Measurements from ENCODE around the gene FMR1. TPM values are rescaled to one million over a fixed set of nuclear protein-coding genes. Genes with fewer than 3 reads are reported as not detected.

Gene FMR1
- total RNA-seq, 2 donors from 2014 or later: 18.1 to 18.3 TPM

GRCh38 chrX:147917700-147918695 is 6.3 kb downstream of the FMR1 start:
- Histone ChIP-seq H3K27me3 (no peaks in the 10 kb centered on the region), H3K9me3 (no peaks in the 10 kb centered on the region), H3K27ac (no peak overlapping the region), H3K4me3 (no peak overlapping the region), H3K4me1 (no peaks in the 10 kb centered on the region), H3K36me3 (no peaks in the 10 kb centered on the region)
- TF ChIP-seq CTCF (IDR thresholded peaks at IDR 0.05): no peak
- DNase-seq (ENCODE audit: low spot score): no peak

GRCh38 chrX:147920161-147920666 is 8.5 kb downstream of the FMR1 start:
- H3K27ac ChIP-seq: no peak overlapping the region
- no peaks in the 10 kb centered on the region for H3K4me1 ChIP-seq
- H3K27me3 ChIP-seq: no peaks in the 10 kb centered on the region
- no peaks in the 10 kb centered on the region for H3K36me3 ChIP-seq
- no peak for DNase-seq (ENCODE audit: low spot score)
- H3K4me3 ChIP-seq: no peak overlapping the region
- H3K9me3 ChIP-seq: no peaks in the 10 kb centered on the region
- no peak for TF ChIP-seq CTCF (IDR thresholded peaks at IDR 0.05)

GRCh38 chrX:147923605-147924004 is 11.9 kb downstream of the FMR1 start:
- Histone ChIP-seq H3K4me1 (no peaks in the 10 kb centered on the region), H3K27me3 (no peaks in the 10 kb centered on the region)
- DNase-seq (ENCODE audit: low spot score): no peak

GRCh38 chrX:147927256-147927655 is 15.5 kb downstream of the FMR1 start:
- no peak for DNase-seq (ENCODE audit: low spot score)
- TF ChIP-seq CTCF (IDR thresholded peaks at IDR 0.05): no peak
- Histone ChIP-seq H3K4me3 (no peak overlapping the region), H3K36me3 (no peaks in the 10 kb centered on the region), H3K4me1 (no peaks in the 10 kb centered on the region), H3K27ac (no peak overlapping the region), H3K9me3 (no peaks in the 10 kb centered on the region), H3K27me3 (no peaks in the 10 kb centered on the region)

More at GRCh38 chrX:147923605-147924004, 11.9 kb downstream of the FMR1 start:
- TF ChIP-seq CTCF (IDR thresholded peaks at IDR 0.05): no peak
- H3K27ac ChIP-seq: no peak overlapping the region
- no peaks in the 10 kb centered on the region for H3K36me3 ChIP-seq
- H3K9me3 ChIP-seq: no peaks in the 10 kb centered on the region
- H3K4me3 ChIP-seq: no peak overlapping the region

GRCh38 chrX:147933815-147934214 is 22.1 kb downstream of the FMR1 start:
- Histone ChIP-seq H3K9me3 (no peaks in the 10 kb centered on the region), H3K4me3 (no peak overlapping the region), H3K4me1 (no peaks in the 10 kb centered on the region), H3K27me3 (no peaks in the 10 kb centered on the region), H3K36me3 (no peaks in the 10 kb centered on the region), H3K27ac (no peak overlapping the region)
- DNase-seq (ENCODE audit: low spot score): no peak
- TF ChIP-seq CTCF (IDR thresholded peaks at IDR 0.05): no peak
